Lung microvascular endothelial cell (primary cell): ENCODE measurements around the gene FTL. TPM values are rescaled to one million over a fixed set of nuclear protein-coding genes. Genes with fewer than 3 reads are reported as not detected.

ENCODE experiments used
- DNase-seq, 2 donors: peaks; one replicate each; pipeline versions ENCODE4 v3.0.0 to v3.0.0-alpha.2; 2010; ENCODE audit warnings: low read depth in 2 of 2
- total RNA-seq: library from RNA; depleted of rRNA; stranded (reverse); fragments of >200 nt; gene quantifications from 2 replicates; pipeline ENCODE4 v1.2.1, GENCODE V29; 2014

Gene FTL
- total RNA-seq, 1 donor from 2014 or later: 928 TPM

DNA sequence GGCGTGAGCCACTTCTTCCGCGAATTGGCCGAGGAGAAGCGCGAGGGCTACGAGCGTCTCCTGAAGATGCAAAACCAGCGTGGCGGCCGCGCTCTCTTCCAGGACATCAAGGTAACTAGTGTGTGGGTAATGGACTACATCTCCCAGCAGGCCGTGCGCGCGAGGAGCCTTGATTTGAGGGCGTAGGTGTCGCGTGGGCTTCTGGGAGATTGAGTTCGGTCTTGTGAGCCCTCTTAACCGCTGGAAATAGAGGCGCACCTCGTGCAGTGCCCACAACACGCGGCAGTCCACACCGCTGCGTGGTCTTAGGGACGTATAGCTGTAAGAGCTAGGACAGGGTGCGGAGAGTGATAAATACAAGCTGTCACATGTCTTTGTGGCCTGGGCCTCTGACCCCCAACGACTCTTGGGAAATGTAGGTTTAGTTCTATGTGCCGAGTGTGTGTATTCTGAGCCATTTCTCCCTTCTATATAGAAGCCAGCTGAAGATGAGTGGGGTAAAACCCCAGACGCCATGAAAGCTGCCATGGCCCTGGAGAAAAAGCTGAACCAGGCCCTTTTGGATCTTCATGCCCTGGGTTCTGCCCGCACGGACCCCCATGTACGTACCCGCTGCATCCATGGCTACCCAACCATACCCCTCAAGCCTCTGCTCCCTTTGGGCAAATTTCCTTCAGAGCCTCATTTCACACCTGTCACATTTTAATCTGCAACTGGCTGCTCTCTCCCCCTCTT lies 864 bp downstream of the FTL start:
- peak; percentile 86 to 89 for DNase-seq

DNA sequence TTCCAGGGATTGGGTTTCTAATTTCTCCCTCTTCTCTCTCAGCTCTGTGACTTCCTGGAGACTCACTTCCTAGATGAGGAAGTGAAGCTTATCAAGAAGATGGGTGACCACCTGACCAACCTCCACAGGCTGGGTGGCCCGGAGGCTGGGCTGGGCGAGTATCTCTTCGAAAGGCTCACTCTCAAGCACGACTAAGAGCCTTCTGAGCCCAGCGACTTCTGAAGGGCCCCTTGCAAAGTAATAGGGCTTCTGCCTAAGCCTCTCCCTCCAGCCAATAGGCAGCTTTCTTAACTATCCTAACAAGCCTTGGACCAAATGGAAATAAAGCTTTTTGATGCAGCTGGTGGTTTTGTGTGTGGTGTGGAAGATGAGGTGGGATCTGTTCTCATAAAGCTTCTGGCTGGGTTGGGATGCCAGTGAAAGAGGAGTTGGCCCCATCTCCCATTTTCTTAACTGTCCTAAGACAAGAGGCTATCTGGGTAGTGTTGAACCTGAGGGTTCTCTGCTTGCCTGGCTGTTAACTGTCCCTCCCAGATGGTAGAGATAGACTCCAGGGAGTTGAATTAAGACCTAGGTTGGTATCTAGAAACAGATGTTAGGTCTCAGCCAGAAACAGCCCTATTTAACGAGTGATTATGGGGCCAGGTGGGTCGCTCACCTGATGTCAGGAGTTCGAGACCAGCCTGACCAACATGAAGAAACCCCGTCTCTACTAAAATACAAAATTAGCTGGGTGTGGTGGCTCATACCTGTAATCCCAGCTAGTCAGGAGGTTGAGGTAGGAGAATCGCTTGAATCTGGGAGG lies 1.6 kb downstream of the FTL start:
- DNase-seq: no peak

DNA sequence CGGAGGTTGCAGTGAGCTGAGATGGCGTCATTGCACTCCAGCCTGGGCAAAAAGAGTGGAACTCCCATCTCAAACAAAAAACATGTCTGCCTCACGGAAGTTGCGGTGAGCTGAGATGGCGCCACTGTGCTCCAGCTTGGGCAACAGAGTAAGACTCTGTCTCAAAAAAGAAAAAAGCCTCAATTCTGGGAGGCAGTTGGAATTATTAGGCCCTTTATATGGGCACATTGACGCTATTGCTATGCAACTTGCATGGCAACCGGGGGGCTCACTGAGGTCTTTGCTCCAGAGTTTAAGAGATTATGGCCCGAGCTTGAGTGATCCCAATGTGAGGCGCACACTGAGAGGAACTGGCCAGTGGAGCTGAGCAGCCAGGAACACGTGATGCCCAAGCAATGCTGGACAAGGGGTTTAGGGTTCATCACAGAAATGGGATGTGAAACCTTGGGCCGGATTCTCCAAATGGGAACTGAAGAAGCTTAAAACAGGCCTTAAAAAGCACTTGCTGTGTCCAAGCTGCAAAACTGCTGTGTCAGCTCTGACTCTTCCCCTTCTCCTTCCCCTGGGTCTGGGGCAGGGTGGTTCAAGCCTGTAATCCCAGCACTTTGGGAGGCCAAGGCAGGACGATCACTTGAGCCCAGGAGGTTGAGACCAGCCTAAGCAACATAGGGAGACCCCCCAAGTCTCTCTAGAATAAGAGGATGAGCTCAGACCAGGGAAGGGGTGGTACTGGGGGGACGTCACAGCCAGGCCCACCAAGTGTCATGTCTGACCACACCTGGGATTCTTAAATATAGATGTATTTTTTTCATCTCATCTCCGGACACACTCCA lies 2.5 kb downstream of the FTL start:
- DNase-seq: peak in 1 of 2 donors; percentile 38

DNA sequence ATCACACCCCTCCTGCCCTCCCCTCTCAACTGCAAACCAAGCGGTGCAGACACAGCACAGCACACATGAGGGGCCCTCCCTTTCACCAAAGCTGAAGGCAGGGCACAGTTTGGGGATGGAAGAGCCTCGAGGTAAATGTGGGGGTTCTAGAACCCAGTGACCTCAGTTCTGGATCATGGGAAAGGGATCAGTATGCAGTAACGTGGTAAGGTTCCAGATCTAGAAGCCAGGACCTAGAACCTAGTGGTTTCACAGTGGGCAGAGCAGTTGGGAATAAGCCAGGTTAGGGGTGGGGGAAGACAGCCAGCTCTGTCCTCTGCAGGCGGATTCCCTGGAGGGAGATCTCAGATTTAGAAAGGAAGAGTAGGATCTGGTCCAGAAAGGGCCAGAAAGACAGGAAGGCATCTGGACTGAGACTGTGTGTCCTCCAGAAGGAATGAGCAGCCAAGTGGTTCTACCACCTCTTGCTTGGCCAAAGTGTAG lies 3.1 kb downstream of the FTL start:
- no peak for DNase-seq

DNA sequence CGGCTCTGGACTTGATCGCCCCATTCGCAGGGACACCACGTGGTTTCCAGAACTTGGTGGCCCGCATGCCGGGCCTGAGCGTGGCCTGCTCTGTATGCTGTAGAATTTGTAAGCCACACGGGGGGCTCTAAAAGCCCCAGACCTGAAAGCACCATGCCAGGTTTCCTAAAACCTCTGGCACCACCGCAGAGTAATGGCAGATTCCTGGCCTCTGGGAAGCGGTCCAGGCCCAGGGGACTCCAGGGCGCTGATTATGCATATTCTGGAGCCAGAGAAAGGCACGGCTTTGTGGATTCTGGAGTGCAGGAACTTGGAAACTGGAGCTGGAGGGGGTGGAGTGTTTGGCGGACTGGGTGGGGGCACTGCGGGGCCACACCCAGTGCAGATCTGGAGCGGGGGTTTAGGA lies 3.7 kb downstream of the FTL start:
- no peak for DNase-seq

DNA sequence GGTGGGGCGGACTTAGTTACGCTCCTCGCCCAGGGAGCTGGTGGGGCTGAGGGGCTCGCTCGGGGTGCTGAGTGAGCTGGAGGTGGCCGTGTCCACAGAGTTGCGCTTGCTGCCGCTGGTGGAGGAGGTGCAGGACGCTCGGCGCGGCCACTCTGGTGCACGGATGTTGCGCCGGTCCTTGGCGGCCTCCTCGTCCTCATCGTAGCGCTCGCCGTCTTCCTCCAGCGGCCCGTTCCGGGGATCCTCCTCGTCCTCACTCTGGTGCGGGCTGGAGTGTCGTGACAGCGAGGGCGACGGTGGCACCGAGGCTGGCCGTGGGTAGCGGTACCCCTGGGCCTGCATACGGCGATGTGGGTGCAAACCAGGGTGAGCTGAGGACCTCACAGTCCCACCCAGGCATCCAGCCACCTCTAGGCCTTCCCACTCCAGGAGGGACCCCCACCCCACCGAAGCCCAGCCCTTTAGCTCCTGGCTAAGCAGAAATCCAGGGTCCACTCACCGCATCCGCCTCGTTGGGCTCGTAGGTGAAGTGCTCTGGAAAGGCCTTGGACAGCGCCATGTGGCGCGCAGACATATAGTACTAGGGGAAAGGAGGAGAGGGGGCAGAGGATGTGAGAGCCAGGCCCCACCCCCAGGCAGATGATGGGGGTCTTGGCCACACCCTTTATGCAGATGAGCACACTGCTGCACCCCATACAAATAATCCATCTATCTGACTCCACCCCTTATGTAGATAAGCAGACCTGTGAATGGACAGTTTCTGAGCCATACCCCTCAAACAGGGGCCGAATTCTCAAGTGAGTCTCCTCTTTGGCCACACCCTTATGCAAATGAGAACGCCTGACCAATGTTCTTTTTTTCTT lies 4.4 kb downstream of the FTL start:
- peak in 1 of 2 donors; percentile 43 for DNase-seq

DNA sequence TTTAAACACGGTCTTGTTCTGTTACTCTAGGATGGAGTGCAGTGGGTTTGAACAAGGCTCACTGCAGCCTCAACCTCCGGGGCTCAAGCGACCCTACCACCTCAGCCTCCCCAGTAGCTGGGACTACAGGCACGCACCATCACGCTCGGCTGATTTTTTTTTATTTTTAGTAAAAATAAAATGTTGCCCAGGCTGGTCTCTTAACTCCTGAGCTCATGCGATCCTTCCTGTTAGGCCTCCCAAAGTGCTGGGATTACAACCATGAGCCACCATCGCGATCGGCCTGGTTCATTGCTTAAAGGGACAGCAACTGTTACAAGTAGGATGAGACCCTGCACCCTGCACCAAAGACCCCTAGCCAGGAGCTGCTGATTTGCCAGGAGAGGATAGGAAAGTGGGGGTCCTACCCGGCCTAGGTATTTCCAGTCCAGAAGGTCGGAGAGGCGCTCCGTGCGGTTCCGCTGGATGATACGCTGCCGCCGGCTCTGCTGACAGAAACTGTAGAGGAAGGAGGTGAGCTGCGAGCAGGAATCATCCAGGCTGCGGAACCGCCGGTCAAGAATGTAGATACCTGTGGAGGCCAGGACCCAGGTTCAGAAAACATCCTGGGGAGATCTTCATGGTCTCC lies 5.1 kb downstream of the FTL start:
- no peak for DNase-seq

DNA sequence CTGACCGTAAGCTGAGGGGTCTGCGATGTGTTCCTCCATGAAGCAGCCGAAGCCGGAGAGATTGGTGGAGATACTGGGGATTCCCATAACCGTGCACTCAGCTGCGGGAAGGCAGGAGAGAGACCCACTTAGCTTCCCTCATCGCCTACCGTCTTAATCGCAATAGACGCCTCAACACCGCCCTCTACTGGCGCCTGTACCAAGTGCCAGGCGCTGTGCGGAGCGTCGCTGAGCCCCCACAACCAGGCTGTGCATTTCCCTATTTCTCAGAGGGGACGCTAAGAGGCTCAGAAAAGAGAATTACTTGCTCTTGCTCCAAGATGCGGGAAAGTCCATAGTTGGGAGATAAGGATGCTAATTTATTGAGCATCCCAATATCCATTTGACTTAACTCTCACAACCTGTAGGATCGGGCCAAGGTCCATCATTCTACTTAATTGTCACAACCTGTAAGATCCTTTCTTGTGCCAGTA lies 5.8 kb downstream of the FTL start:
- DNase-seq: peak; percentile 83 to 84

DNA sequence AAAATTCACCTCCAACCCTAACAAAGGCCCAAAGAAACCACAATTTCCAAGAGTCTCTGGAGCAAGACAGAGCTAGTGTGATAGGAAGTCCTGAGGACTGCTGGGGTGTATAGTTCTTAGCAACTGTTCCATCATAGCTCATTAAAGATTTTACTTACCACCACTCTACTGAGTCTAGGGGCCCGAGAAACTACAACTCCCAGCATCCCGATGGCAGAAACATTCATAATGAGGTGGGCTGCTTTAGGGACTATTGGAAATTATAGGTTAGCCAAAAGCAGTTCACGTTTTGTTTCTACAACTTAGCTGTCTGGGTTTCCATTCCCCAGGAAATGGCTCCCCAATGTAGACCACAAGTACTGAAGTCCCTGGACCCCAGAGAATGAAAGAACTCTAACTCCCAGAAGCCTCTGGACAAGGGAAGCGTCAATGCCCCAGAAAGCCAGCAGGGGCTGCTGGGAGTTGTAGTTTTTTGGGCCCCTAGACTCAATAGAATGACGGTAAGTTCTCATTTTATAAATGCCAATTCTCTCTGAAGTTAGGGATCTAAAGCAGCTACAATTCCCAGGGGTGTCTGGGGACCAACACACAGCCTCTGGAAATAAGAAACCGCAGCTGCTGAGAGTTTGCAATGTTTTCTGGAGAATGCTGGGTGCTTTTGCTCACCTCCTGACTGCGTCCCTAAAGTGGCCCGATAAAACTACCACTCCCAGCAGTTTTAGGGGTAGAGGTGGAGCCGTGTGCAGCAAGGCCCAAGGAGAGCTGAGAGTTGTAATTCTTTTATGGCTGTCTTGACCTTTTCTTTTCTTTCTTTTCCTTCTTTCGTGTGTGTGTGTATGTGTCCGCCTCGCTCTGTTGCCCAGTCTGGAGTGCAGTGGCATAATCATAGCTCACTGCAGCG lies 11.1 kb downstream of the FTL start:
- DNase-seq: peak in 1 of 2 donors; percentile 62

DNA sequence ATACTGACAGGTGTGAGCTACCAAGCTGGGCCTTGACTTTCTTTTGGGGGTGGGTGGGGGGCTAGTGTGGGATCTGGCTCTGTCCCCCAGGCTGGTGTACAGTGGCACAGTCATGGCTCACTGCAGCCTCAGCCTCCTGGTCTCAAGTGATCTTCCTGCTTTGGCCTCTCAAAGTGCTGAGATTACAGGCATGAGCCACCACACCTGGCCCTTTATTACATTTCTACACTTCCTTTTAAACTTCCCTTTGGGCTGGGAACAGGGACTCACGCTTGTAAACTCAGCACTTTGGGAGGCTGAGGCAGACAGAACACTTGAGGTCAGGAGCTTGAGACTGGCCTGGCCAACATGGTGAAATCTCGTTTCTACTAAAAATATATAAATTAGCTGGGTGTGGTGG lies 12.0 kb downstream of the FTL start:
- DNase-seq: no peak

DNA sequence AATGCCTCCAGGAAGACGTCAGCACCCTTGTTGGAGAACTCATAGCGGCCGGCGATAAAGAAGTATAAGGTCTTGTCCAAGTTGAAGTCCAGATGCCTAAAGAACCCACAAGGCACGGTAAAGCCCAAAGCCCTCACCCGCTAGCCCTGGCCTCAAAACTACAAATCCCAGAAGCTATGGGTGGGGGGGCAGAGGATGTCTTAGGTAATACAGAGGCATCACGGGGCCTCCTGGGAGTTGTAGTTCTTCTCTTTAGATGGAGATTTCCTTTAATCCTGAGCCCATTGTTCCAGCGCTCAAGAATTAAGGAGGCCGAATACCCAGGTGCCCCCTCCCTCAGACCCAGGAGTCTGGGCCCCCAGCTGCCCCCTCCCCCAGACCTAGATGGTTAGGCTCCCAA lies 17.2 kb downstream of the FTL start:
- DNase-seq: no peak

DNA sequence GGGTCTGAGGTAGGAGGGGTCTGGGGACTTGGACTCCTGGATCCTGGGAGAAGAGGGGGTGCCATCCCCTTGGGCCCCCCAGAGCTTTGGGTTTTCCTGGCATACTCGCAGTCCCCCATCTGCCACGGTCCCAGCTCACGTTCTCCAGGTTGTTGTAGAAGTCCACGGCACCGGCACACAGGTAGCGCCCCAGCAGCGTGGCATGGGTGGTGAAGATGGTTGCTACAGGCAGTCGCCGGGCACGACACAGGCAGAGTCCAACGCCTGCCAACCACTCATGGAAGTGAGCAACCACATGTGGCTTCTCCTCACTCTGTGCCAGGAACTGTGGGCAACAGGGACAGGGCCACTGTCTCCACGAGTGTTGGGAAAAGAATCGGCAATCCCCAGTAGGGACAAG lies 20.6 kb downstream of the FTL start:
- no peak for DNase-seq

DNA sequence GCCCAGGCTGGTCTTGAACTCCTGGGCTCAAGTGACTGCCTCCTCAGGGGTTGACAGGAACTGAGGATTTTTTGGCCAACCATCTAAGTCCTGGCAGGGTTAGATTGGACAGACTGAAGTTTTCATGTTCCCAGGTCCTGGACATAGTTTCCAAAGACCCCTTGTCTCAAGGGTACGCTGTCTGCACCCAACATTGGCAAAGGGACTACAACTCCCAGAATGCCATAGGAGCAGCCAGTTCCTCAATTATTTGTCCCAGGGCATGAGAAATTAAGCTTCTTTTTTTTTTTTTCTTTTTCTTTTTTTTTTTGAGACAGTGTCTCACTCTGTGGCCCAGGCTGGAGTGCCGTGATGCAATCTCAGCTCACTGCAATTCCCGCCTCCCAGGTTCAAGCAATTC lies 21.1 kb downstream of the FTL start:
- DNase-seq: no peak

DNA sequence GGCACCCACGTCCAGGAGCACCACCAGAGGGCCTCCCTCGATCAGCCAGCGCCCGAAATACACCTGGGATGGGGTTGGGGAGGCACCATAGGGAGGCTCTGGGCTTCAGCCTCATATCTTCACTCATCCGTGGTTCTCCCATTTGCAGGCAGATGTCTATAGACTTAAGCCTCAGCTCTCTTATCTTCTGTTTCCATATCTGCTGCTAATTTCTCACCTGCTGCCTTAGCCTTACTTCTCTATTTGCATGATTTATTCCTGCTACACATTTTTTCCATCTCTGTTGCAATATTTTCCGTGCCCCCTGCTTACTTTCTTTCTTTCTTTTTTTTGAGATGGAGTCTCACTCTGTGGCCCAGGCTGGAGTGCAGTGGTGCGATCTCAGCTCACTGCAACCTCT lies 22.2 kb downstream of the FTL start:
- no peak for DNase-seq

DNA sequence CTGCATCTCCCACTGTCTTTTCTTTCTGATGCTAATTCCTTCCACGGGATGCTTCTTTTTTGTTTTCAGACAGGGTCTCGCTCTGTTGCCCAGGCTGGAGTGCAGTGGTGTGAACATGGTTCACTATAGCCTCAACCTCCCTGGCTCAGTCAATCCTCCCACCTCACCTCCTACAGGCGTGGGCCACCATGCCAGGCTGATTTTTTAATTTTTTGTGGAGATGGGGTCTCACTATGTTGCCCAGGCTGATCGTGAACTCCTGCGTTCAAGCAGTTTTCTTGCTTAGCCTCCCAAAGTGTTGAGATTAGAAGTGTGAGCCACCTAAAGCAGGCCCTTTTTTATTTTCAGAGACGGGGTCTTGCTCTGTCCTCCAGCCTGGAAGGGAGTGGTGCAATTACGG lies 23.2 kb downstream of the FTL start:
- no peak for DNase-seq

DNA sequence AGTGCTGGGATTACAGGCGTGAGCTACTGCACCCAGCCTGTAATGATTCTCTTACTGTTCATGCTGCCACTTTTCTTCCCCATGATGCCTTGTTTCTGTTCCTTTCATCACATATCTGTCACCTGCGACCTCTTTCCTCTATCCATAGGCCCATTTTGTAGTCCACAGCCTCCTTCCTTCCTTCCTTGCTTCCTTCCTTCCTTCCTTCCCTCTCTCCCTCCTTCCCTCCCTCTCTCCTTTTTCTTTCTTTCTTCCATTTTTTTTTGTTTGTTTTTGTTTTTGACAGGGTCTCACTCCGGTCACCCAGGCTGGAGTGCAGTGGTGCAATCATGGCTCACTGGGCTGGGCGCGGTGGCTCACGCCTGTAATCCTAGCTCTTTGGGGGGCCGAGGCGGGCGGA lies 23.8 kb downstream of the FTL start:
- DNase-seq: no peak

DNA sequence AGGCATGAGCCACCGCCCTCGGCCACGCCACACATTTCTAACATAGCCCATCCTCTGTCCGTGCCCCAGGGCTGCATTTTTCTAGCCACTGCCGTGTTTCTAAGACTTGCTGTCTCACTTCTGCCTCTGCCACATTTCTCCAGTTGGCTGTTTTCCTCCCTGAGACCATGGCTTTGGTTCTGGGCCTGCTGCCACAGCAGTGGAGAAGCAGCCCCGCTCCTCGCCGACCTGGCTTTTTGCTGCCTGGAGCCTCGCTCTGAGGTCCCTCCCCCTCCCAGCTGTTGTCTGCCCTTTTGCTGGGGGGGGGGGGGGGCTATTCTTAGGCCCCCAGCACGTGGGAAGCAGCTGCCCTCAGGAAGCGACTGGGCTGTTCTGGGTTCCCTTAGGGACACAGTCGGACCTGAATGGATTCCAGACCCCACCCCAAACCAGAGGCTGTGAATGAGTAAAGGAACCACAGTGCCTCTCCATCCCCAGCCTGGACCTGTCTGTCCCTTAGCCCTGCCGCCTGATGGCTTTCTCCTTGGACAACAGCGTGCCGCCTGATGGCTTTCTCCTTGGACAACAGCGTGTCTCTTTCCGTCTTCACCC lies 24.7 kb downstream of the FTL start:
- DNase-seq: no peak

DNA sequence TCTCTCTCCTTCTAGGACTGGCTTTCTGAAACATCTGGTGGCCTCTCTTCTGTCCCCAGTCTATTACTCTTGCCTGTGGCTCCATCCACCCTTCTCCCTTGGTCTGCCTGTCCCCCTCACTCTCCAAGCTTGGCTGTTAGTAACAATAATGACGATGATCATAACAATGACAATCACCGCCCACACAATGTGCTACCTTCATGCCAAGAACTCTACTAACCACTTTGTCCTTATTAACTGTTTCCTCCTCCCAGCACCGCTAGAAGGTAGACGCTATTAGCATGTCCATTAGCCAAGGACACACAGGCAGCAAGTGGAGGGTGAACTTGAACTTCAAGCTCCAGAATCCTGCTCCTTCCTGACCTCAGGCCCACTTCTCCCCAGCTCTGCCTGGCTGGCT lies 25.3 kb downstream of the FTL start:
- DNase-seq: peak in 1 of 2 donors; percentile 47

DNA sequence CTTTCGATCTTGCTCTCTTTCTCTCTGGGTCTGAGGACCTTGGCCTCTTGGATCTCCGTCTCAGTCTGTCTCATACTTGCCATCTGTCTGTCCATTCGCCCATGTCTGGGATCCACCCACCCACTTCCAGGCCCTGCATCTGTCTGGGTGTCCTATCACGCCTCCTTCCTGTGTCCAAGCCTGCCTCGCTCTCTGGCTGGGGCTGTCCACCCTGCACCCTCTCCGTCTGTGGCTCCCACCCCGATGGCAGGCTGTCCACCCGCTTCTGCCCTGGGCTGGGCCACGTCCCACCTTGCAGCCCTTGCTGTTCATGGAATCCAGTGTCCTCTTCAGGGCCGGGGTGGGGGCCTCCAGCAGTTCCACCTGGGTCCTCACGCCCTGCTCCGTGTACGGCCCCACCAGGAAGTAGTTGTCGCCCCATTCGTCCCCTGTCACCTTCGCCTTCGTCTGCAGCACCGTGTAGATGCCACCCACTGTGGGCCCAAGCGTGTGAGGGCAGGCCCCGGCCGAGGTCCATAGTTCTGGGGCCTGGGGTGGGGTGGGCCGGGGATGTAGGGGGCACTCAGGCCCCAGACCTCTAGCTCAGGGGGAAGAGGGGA lies 26.0 kb downstream of the FTL start:
- no peak for DNase-seq
